ENCODE results near the gene RSL1D1.

- TF ChIP-seq CBX5 (IDR thresholded peaks at IDR 0.05; ENCODE audit: borderline replicate concordance, low read depth) (no peak), SMAD3 (CRISPR knock-in tag; conservative IDR thresholded peaks at IDR 0.05) (no peak), SRSF1 (IDR thresholded peaks at IDR 0.05; ENCODE audit: low read depth, low read length) (no peak), ATF4 (CRISPR knock-in tag; IDR thresholded peaks at IDR 0.05) (no peak), ZNF785 (CRISPR knock-in tag; IDR thresholded peaks at IDR 0.05) (no peak), ZBTB43 (CRISPR knock-in tag; IDR thresholded peaks at IDR 0.05) (no peak), CTCF (IDR thresholded peaks at IDR 0.05 in 2 of 3, conservative IDR thresholded peaks at IDR 0.05 in 1 of 3; ENCODE audit: insufficient read depth in 2 of 3, low read depth in 1 of 3, low read length in 3 of 3) (no peak), MAX (CRISPR knock-in tag; IDR thresholded peaks at IDR 0.05) (no peak), CHD2 (IDR thresholded peaks at IDR 0.05; ENCODE audit: low read depth, low read length) (no peak), MECOM (CRISPR knock-in tag; IDR thresholded peaks at IDR 0.05) (no peak), BRCA1 (IDR thresholded peaks at IDR 0.05) (no peak), BRCA1 (CRISPR knock-in tag; IDR thresholded peaks at IDR 0.05) (no peak)
Observed at GRCh38 chr16:11828696-11829095, 22.6 kb downstream of the RSL1D1 start.

All from K562 (cell line).